ENCODE results near the gene CLN6.
A peak's percentile ranks its signal among the peaks of the same experiment; 100 is the strongest.

CLN6 gene

GRCh38 chr15:68158046-68158628 lies 71.4 kb downstream of the CLN6 start:
- Histone ChIP-seq H3K36me3 (peaks cover 27 to 34% (median 30%) of the 10 kb centered on the region in 3 donors), H3K27me3 (no peaks in the 10 kb centered on the region), H3K4me3 (no peak overlapping the region), H3K9me3 (no peaks in the 10 kb centered on the region), H3K4me1 (peaks cover 0 to 36% (median 3%) of the 10 kb centered on the region in 4 donors), H3K27ac (peak overlapping the region in 1 of 2 donors; percentile 40)
- intact Hi-C loops (cut with DNase I; ENCODE audit: low total_unique reads): loop anchor here (10.0 kb wide), 1 partner anchor 103 kb away; the partner anchor contains the start of gene PIAS1
- no peak for DNase-seq
- no peak for TF ChIP-seq CTCF (IDR thresholded peaks at IDR 0.05)

GRCh38 chr15:68157074-68157473 lies 72.5 kb downstream of the CLN6 start:
- peaks cover 0 to 36% (median 3%) of the 10 kb centered on the region in 4 donors for H3K4me1 ChIP-seq
- H3K27ac ChIP-seq: no peak overlapping the region
- H3K4me3 ChIP-seq: no peak overlapping the region
- H3K9me3 ChIP-seq: no peaks in the 10 kb centered on the region
- H3K36me3 ChIP-seq: peaks cover 20 to 26% (median 21%) of the 10 kb centered on the region in 3 donors
- intact Hi-C loops (cut with DNase I; ENCODE audit: low total_unique reads): loop anchor here (10.0 kb wide), 1 partner anchor 102 kb away; the partner anchor contains the start of gene PIAS1
- no peak for TF ChIP-seq CTCF (IDR thresholded peaks at IDR 0.05)
- no peaks in the 10 kb centered on the region for H3K27me3 ChIP-seq
- DNase-seq: no peak

Data from tibial artery (tissue), 4 donors.